GM18498 (cell line): ENCODE results near the gene NRXN3.
"Not testable (repeated sequence)": the region's sequence is repeated elsewhere in the genome, so short reads cannot be mapped to it uniquely, and the experiment has no call there.

Experiments
- ATAC-seq: cut with Tn5 transposase; IDR thresholded peaks from one replicate; pipeline ENCODE4 v1.9.1; 2021; ENCODE audit warnings: mild to moderate bottlenecking, moderate library complexity; ENCODE audit not compliant: unreplicated experiment

Gene NRXN3

GRCh38 chr14:78978896-78979295 is 808.7 kb downstream of the NRXN3 start:
- ATAC-seq = no peak

DNA sequence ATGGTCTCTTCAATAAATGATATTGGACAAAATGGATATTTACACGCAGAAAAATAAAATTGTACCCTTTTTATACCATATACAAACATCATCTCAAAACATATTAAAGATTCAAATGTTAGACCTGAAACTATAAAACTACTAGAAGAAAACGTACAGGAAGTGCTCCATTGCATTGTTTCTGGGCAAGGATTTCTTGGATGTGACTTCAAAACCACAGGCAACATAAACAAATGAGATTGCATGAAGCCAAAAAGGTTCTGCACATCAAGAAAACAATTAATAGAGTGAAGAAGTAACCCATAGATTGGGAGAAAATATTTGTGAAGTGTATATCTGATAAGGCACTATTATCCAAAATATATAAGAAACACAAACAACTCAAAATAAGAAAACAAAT is 812.4 kb downstream of the NRXN3 start:
- no peak for ATAC-seq

GRCh38 chr14:78983126-78983525 is 813.0 kb downstream of the NRXN3 start:
- ATAC-seq = no peak

GRCh38 chr14:78985668-78986381 is 815.7 kb downstream of the NRXN3 start:
- no peak for ATAC-seq

GRCh38 chr14:78986989-78987388 is 816.8 kb downstream of the NRXN3 start:
- no peak for ATAC-seq

DNA sequence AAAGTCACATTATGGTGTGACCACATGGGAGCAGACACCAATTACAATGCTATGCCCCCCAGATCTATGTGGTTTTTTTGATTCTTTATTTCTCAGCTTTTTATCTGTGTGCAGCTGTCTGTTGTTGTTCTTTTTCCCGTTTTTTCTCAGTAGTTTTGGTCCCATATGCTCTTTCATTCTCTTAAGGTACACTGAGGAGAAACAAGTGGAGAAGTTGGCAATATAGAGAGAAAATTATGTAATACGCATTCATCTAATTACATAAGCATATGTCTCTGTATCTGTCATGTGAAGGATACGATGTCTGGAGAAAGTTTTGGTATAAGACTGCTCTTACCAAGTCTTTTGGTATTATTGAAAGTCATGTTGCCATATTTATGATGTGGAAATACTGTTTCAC is 819.0 kb downstream of the NRXN3 start:
- ATAC-seq = no peak

DNA sequence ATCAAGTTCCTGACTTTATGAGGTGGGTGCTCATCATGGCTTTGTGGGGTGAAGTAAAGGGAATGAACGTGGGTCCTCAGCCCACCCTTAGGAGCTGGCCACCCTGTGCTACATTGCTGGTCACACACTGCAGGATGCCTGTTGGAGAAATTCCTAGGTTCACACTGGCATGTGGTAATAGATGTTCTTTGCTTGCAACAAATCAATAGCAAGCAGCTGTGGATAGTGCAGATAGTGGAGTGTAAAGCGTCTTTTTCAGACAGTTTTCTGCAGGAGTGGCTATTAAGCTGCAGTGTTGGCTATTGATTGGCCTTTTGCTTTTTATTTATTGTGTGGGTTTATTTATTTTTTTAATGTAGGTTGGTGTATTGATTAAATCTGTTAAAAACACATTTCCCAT is 822.7 kb downstream of the NRXN3 start:
- ATAC-seq = no peak

DNA sequence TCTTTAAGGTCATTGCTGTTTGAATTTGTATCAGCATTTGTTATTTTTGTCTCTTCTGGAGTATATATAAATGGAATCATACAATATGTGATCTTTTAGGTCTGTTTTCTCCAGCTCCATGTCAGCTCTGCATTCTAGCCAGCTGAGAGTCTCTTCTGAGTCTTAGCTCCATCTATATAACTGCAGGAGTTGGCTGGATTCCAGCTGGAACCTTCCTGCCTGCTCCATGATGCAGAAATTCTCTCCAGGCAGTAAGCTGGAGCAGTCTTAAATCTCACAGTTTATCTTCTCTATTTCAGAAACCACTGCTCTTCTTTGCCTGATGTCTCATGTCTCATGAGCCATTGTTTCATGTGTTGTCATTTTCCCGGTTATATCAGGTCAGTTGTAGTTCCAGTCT is 827.6 kb downstream of the NRXN3 start:
- no peak for ATAC-seq

- no peak for ATAC-seq
Measured at GRCh38 chr14:79009286-79009685, 839.1 kb downstream of the NRXN3 start.

- ATAC-seq = no peak
Measured at GRCh38 chr14:79011091-79011919, 841.1 kb downstream of the NRXN3 start.

DNA sequence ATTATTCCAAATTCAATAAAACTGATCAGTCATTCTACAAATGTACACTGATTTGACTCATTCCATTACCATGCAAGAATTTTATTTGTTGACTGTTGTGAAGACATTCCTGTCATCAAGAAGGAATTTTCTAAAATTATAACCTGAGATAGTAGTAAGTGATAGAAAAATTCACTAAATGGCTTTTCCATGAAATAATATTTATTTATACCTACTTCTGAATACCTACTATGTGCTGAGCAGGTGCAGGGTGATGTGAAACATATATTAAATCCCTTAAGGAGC is 841.7 kb downstream of the NRXN3 start:
- ATAC-seq = no peak

DNA sequence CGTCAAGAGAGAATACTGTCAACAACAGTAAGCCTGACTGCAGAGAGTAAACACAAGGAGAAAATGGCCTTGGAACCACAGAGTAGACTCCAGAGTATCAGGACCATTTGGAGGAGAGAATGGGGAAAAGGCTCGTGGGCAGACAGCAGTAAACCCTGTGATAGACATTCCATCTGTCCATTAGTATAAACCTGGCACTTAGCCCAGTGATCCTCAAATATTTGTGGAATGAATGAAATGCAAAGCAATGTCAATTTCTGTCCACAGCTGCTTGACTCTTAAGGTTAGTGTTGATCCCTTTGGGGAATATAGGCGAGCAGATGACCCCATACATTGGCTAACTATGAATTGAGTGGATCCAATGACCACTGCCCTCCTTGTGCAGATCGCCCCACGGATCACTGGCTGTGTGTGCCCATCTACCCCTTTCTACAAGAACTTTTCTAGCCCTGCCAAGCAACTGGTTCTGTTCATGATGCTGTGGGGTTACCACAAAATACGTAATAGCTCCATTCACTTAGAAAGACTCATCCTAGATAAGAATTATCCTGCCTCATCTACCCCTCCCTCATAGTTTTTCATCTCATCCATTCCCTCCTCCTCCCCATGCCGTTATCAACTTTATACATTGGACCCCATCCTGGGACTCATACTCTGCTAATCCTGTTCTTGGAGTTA is 846.8 kb downstream of the NRXN3 start:
- ATAC-seq = no peak

- no peak for ATAC-seq
Measured at GRCh38 chr14:79017561-79017960, 847.4 kb downstream of the NRXN3 start.

GRCh38 chr14:79018836-79019235 is 848.7 kb downstream of the NRXN3 start:
- ATAC-seq = no peak

DNA sequence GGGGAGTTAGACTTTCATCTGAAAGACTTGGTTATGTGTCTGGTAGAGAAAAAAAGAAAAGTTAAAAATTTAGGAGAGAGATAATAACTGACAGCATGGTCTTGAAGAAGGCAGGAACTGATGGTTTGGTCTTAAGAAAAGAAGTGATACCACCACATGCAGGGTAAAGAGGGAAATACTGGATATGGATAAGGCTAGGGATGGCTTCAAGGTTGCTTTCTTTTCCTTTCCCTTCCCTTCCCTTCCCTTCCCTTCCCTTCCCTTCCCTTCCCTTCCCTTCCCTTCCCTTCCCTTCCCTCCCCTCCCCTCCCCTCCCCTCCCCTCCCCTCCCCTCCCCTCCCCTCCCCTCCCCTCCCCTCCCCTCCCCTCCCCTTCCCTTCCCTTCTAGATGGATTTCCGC is 849.7 kb downstream of the NRXN3 start:
- ATAC-seq = not testable (repeated sequence)

DNA sequence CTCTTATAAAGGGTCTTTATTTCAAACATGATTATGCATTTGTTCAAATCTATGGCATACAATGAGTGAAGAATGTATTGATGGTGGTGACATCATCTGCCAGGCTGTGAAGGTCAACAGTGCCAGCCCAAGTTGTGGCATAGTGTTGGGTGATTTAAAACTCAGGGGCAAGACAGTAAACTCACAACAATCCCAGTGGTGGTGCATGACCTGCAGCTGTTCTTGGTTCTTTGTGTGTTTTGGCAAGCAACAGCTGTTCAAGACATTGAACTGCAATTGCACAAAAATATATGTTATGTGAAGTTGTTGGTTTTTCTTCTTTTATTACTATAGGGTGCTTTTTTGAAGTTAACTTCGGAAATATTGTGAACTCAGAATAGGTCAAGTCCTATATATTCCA is 851.6 kb downstream of the NRXN3 start:
- no peak for ATAC-seq

GRCh38 chr14:79027138-79027537 is 857.0 kb downstream of the NRXN3 start:
- no peak for ATAC-seq

GRCh38 chr14:79028281-79028680 is 858.1 kb downstream of the NRXN3 start:
- ATAC-seq = no peak

DNA sequence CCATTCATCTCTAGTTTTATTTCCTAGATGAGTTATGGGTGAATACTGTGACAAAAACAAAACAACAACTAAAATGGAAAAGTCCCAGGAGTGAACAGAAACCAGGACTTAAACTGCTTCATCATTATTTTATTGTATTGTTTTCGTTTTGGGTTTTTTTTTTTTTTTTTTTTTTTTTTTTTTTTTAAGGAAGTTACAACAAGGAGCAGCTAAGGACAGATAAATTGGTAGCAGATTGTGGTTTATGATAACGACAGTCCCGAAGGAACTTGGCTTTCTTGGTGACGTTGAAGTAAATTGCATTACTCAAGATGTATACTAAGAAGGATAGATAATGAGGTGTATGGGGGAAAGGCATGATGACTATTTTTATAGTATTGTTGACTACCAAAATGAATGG is 866.3 kb downstream of the NRXN3 start:
- no peak for ATAC-seq

DNA sequence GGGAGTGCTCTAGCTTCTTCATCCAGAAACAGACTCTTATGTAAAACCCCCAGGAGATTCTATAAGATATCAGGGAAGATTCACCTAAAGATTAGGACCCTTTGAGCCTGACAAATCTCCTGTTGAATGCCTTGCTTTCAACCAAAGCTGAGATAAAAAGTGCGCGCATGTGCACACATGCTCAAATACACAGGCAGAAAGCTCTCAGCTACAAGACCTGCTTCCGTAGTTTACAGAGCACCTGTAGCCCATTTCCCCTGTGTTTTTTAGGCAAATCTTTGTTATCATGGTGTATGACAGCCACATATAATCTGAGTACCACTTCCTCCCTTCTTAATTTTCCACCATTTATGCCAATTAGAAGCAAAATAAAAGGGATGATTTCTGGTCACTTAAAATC is 866.9 kb downstream of the NRXN3 start:
- no peak for ATAC-seq

DNA sequence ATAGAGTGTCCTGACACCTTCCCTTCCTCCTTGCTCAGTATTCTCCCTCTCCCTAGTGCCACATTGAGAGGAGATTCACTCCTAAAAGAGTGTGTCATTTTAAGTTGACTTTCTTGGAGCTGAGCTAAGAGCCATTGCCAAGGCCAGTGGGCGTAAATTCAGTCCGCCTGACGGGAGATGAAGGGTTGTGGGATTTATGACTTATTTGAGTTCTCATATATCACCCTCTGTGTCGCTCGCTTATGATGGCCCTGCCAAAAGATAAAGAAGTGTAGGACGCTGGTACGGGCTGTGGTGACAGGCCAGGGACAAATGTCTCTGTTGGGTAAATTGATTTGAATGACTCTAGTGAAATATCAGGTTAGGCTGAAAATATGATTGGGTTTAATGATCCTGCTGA is 867.4 kb downstream of the NRXN3 start:
- no peak for ATAC-seq

GRCh38 chr14:79040790-79041189 is 870.6 kb downstream of the NRXN3 start:
- ATAC-seq = no peak
